Fibroblast of upper back skin (primary cell): ENCODE data around the gene HEPN1.
A peak's percentile ranks its signal among the peaks of the same experiment; 100 is the strongest.

Experiments used
- DNase-seq: peaks from one replicate; pipeline ENCODE4 v3.0.0-alpha.2; 2013

HEPN1 gene

GRCh38 chr11:124886476-124886875 is 32.6 kb upstream of the HEPN1 start:
- no peak for DNase-seq

GRCh38 chr11:124886978-124887666 is 31.9 kb upstream of the HEPN1 start:
- DNase-seq = no peak

- DNase-seq = no peak
These were observed 31.4 kb upstream of the HEPN1 start for GRCh38 chr11:124887667-124888013.

- DNase-seq = no peak
These were observed 29.6 kb upstream of the HEPN1 start for GRCh38 chr11:124889191-124890091.

GRCh38 chr11:124890151-124890550 is 28.9 kb upstream of the HEPN1 start:
- no peak for DNase-seq

GRCh38 chr11:124890683-124891372 is 28.2 kb upstream of the HEPN1 start:
- DNase-seq = no peak

- no peak for DNase-seq
These were observed 27.6 kb upstream of the HEPN1 start for GRCh38 chr11:124891373-124891861.

GRCh38 chr11:124892146-124892545 is 26.9 kb upstream of the HEPN1 start:
- DNase-seq = no peak

GRCh38 chr11:124892750-124893454 is 26.1 kb upstream of the HEPN1 start:
- DNase-seq = no peak

- DNase-seq = no peak
These were observed 25.2 kb upstream of the HEPN1 start for GRCh38 chr11:124893781-124894401.

- no peak for DNase-seq
These were observed 24.2 kb upstream of the HEPN1 start for GRCh38 chr11:124894606-124895430.

- no peak for DNase-seq
These were observed 23.5 kb upstream of the HEPN1 start for GRCh38 chr11:124895471-124895971.

- peak; percentile 33 for DNase-seq
These were observed 22.8 kb upstream of the HEPN1 start for GRCh38 chr11:124896071-124896750.

GRCh38 chr11:124896821-124897391 is 22.1 kb upstream of the HEPN1 start:
- DNase-seq = peak; percentile 43

- DNase-seq = no peak
These were observed 21.3 kb upstream of the HEPN1 start, which contains the start of gene ROBO4 for GRCh38 chr11:124897674-124898262. Gene ROBO4, minus strand, starts transcription at chr11:124897865. Its CDS starts 70 bp downstream, at chr11:124897795.

GRCh38 chr11:124898263-124898680 is 20.8 kb upstream of the HEPN1 start:
- peak; percentile 94 for DNase-seq

- peak; percentile 80 for DNase-seq
These were observed 20.3 kb upstream of the HEPN1 start for GRCh38 chr11:124898711-124899110.

- DNase-seq = peak; percentile 29
These were observed 19.5 kb upstream of the HEPN1 start for GRCh38 chr11:124899383-124900145.

- DNase-seq = peak; percentile 94
These were observed 18.6 kb upstream of the HEPN1 start for GRCh38 chr11:124900464-124900863.
